SJCRH30 (cell line): ENCODE data around the gene ATG5. TPM values are rescaled to one million over a fixed set of nuclear protein-coding genes. Genes with fewer than 3 reads are reported as not detected.
A peak's percentile ranks its signal among the peaks of the same experiment; 100 is the strongest.

Source experiments
- DNase-seq, 2 experiments: peaks; one replicate each; pipeline ENCODE4 v3.0.0-alpha.2; 2015 to 2020
- H3K27ac ChIP-seq: fragments of 250-450 bp; sonication (Bioruptor Pico); 2 replicates; pipeline ENCODE4 v1.5.1; 2020; ENCODE audit warnings: mild to moderate bottlenecking, moderate library complexity
- H3K27me3 ChIP-seq: fragments of 250-450 bp; sonication (Bioruptor Pico); 2 replicates; pipeline ENCODE4 v1.5.1; 2020; ENCODE audit warnings: mild to moderate bottlenecking, moderate library complexity
- H3K36me3 ChIP-seq: fragments of 250-450 bp; sonication (Bioruptor Pico); 2 replicates; pipeline ENCODE4 v1.5.1; 2020; ENCODE audit warnings: mild to moderate bottlenecking, moderate library complexity
- H3K4me1 ChIP-seq: fragments of 250-450 bp; sonication (Bioruptor Pico); 2 replicates; pipeline ENCODE4 v1.5.1; 2020; ENCODE audit warnings: mild to moderate bottlenecking, moderate library complexity
- H3K4me3 ChIP-seq: fragments of 250-450 bp; sonication (Bioruptor Pico); 2 replicates; pipeline ENCODE4 v1.5.1; 2020; ENCODE audit warnings: mild to moderate bottlenecking, moderate library complexity
- H3K9me3 ChIP-seq: fragments of 250-450 bp; sonication (Bioruptor Pico); replicated peaks from 2 replicates; pipeline ENCODE4 v1.5.1; 2020; ENCODE audit warnings: mild to moderate bottlenecking, moderate library complexity
- total RNA-seq: library from RNA; depleted of rRNA; stranded (reverse); fragments of >200 nt; shearing (Covaris generic); gene quantifications from 2 replicates; pipeline ENCODE4 v1.2.3, GENCODE V29; 2014; rRNA removed

The ATG5 gene
- total RNA-seq, 1 experiment from 2014 or later: 49.1 TPM

GRCh38 chr6:106143665-106144064, 181.9 kb downstream of the ATG5 start:
- no peak for DNase-seq
- no peaks in the 10 kb centered on the region for H3K4me1 ChIP-seq
- no peaks in the 10 kb centered on the region for H3K9me3 ChIP-seq
- H3K36me3 ChIP-seq: no peaks in the 10 kb centered on the region
- H3K27me3 ChIP-seq: no peaks in the 10 kb centered on the region
- H3K27ac ChIP-seq: no peak overlapping the region
- no peak overlapping the region for H3K4me3 ChIP-seq

- H3K9me3 ChIP-seq: no peaks in the 10 kb centered on the region
- H3K36me3 ChIP-seq: no peaks in the 10 kb centered on the region
- H3K4me1 ChIP-seq: no peaks in the 10 kb centered on the region
- no peak for DNase-seq
- H3K27me3 ChIP-seq: no peaks in the 10 kb centered on the region
- H3K27ac ChIP-seq: no peak overlapping the region
- no peak overlapping the region for H3K4me3 ChIP-seq
Observed at GRCh38 chr6:106142876-106143431, 182.6 kb downstream of the ATG5 start.

GRCh38 chr6:106141441-106142237, 183.9 kb downstream of the ATG5 start:
- Histone ChIP-seq H3K9me3 (no peaks in the 10 kb centered on the region), H3K4me3 (no peak overlapping the region), H3K4me1 (no peaks in the 10 kb centered on the region), H3K27me3 (no peaks in the 10 kb centered on the region), H3K36me3 (no peaks in the 10 kb centered on the region), H3K27ac (no peak overlapping the region)
- no peak for DNase-seq

- H3K4me3 ChIP-seq: no peak overlapping the region
- H3K36me3 ChIP-seq: no peaks in the 10 kb centered on the region
- no peaks in the 10 kb centered on the region for H3K4me1 ChIP-seq
- H3K27me3 ChIP-seq: no peaks in the 10 kb centered on the region
- no peak overlapping the region for H3K27ac ChIP-seq
- H3K9me3 ChIP-seq: no peaks in the 10 kb centered on the region
- no peak for DNase-seq
Observed at GRCh38 chr6:106138151-106138550, 187.4 kb downstream of the ATG5 start.

- H3K4me1 ChIP-seq: no peaks in the 10 kb centered on the region
- H3K36me3 ChIP-seq: no peaks in the 10 kb centered on the region
- no peaks in the 10 kb centered on the region for H3K27me3 ChIP-seq
- no peak for DNase-seq
- H3K4me3 ChIP-seq: no peak overlapping the region
- no peak overlapping the region for H3K27ac ChIP-seq
- H3K9me3 ChIP-seq: no peaks in the 10 kb centered on the region
Observed at GRCh38 chr6:106136845-106137244, 188.7 kb downstream of the ATG5 start.

GRCh38 chr6:106135911-106136571, 189.5 kb downstream of the ATG5 start:
- Histone ChIP-seq H3K4me3 (no peak overlapping the region), H3K4me1 (no peaks in the 10 kb centered on the region), H3K36me3 (no peaks in the 10 kb centered on the region), H3K9me3 (no peaks in the 10 kb centered on the region), H3K27ac (no peak overlapping the region), H3K27me3 (no peaks in the 10 kb centered on the region)
- no peak for DNase-seq

- H3K27me3 ChIP-seq: no peaks in the 10 kb centered on the region
- DNase-seq: peak in 1 of 2 experiments; percentile 9
- H3K27ac ChIP-seq: no peak overlapping the region
- no peaks in the 10 kb centered on the region for H3K9me3 ChIP-seq
- no peak overlapping the region for H3K4me3 ChIP-seq
- no peaks in the 10 kb centered on the region for H3K36me3 ChIP-seq
- H3K4me1 ChIP-seq: no peaks in the 10 kb centered on the region
Observed at GRCh38 chr6:106134906-106135634, 190.5 kb downstream of the ATG5 start.

Other genes starting within 250 kb of the ATG5 start
- not detected in 2 replicates for gene PRDM1, start 239.4 kb downstream of the ATG5 start, total RNA-seq
- gene CRYBG1, start 35.0 kb upstream of the ATG5 start, total RNA-seq: 0.03 TPM in 1 of 2 replicates, not detected in the other